ENCODE data around the gene WWC1.

- no peak for TF ChIP-seq POLR2AphosphoS5 (IDR thresholded peaks at IDR 0.05; ENCODE audit: low read depth, low read length)
- TF ChIP-seq, protein P1, sequence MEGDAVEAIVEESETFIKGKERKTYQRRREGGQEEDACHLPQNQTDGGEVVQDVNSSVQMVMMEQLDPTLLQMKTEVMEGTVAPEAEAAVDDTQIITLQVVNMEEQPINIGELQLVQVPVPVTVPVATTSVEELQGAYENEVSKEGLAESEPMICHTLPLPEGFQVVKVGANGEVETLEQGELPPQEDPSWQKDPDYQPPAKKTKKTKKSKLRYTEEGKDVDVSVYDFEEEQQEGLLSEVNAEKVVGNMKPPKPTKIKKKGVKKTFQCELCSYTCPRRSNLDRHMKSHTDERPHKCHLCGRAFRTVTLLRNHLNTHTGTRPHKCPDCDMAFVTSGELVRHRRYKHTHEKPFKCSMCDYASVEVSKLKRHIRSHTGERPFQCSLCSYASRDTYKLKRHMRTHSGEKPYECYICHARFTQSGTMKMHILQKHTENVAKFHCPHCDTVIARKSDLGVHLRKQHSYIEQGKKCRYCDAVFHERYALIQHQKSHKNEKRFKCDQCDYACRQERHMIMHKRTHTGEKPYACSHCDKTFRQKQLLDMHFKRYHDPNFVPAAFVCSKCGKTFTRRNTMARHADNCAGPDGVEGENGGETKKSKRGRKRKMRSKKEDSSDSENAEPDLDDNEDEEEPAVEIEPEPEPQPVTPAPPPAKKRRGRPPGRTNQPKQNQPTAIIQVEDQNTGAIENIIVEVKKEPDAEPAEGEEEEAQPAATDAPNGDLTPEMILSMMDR (IDR thresholded peaks at IDR 0.05), result no peak
- TF ChIP-seq, protein P2, sequence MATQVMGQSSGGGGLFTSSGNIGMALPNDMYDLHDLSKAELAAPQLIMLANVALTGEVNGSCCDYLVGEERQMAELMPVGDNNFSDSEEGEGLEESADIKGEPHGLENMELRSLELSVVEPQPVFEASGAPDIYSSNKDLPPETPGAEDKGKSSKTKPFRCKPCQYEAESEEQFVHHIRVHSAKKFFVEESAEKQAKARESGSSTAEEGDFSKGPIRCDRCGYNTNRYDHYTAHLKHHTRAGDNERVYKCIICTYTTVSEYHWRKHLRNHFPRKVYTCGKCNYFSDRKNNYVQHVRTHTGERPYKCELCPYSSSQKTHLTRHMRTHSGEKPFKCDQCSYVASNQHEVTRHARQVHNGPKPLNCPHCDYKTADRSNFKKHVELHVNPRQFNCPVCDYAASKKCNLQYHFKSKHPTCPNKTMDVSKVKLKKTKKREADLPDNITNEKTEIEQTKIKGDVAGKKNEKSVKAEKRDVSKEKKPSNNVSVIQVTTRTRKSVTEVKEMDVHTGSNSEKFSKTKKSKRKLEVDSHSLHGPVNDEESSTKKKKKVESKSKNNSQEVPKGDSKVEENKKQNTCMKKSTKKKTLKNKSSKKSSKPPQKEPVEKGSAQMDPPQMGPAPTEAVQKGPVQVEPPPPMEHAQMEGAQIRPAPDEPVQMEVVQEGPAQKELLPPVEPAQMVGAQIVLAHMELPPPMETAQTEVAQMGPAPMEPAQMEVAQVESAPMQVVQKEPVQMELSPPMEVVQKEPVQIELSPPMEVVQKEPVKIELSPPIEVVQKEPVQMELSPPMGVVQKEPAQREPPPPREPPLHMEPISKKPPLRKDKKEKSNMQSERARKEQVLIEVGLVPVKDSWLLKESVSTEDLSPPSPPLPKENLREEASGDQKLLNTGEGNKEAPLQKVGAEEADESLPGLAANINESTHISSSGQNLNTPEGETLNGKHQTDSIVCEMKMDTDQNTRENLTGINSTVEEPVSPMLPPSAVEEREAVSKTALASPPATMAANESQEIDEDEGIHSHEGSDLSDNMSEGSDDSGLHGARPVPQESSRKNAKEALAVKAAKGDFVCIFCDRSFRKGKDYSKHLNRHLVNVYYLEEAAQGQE (IDR thresholded peaks at IDR 0.05; ENCODE audit: insufficient read depth in 1 of 2, low read depth in 2 of 2, low read length in 1 of 2), result no peak
- TF ChIP-seq SIN3A (IDR thresholded peaks at IDR 0.05; ENCODE audit: borderline replicate concordance, insufficient read depth, low read depth, low read length), result no peak
- no peak for TF ChIP-seq TCF7L2 (IDR thresholded peaks at IDR 0.05; ENCODE audit: low read depth, low read length)
Observed at GRCh38 chr5:168427224-168427623, 135.8 kb downstream of the WWC1 start.

Measured in Panc1 (cell line).